Measurements from ENCODE around the gene NFE2L2. TPM values are rescaled to one million over a fixed set of nuclear protein-coding genes. Genes with fewer than 3 reads are reported as not detected.

Gene NFE2L2
- total RNA-seq, 6 donors from 2014 or later = 52.4 to 174 (median 94.4) TPM

DNA sequence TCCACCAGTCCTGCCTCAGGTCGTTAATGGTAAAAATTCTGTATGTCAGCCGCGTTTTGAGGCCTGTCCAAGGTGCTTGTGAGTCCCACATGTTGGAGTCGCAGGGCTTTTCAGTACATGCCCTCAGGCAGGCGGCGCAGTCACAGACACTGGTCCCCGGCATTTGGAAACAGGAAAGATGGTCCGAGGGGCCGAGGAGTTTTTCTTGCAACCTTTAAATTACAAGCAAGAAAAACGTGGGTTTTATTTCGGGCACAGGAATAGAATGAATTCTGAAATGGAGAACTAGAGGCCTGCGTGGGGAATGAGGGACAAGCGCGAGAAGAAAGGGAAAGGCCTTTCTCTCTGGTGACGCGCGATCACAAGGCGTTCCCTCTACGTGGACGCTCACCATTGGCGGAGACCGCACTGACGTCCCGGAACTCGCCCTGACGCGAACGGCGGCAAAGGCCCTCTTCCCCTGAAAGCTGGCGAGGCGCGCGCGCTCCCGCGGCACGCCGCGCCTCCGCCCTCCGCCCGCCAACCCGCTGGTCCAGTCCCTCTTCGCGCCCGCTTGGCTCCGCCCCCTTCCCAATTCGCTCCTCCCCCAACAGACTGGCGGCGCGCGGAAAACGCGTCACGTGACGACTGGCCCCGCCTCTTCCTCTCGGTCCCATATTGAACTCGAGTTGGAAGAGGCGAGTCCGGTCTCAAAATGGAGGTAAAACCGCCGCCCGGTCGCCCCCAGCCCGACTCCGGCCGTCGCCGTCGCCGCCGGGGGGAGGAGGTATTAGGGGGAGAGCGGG is 52.2 kb downstream of the NFE2L2 start, which contains the start of gene HNRNPA3:
Gene HNRNPA3, plus strand, starts transcription at position 689 of the 785 bp plus-strand sequence. Its CDS starts 6 bp downstream, at position 695.
- WGBS, 2 donors = 0% methylated on average over 26 to 61 of the region's 74 CpGs
- ATAC-seq (ENCODE audit: low FRiP score in 2 of 2) (peak; percentile 97 to 100), DNase-seq (peak; percentile 99 to 100)
- Histone ChIP-seq H3K27me3 (no peaks in the 10 kb centered on the region), H3K36me3 (peaks cover 3 to 36% (median 13%) of the 10 kb centered on the region in 4 donors), H3K4me1 (peaks cover 35 to 46% (median 44%) of the 10 kb centered on the region in 4 donors), H3K9me3 (no peaks in the 10 kb centered on the region), H3K4me3 (peak within 1 kb of the TSS; percentile 56 to 74 (median 64)), H3K27ac (peak within 1 kb of the TSS; percentile 98 to 100 (median 100))
- TF ChIP-seq POLR2AphosphoS5 (IDR thresholded peaks at IDR 0.05) (peak; percentile 96 to 97), EP300 (IDR thresholded peaks at IDR 0.05) (peak in 3 of 4 donors; percentile 19 to 91 (median 38)), POLR2A (IDR thresholded peaks at IDR 0.05) (peak; percentile 60 to 97 (median 96))
- TF ChIP-seq, protein P1, sequence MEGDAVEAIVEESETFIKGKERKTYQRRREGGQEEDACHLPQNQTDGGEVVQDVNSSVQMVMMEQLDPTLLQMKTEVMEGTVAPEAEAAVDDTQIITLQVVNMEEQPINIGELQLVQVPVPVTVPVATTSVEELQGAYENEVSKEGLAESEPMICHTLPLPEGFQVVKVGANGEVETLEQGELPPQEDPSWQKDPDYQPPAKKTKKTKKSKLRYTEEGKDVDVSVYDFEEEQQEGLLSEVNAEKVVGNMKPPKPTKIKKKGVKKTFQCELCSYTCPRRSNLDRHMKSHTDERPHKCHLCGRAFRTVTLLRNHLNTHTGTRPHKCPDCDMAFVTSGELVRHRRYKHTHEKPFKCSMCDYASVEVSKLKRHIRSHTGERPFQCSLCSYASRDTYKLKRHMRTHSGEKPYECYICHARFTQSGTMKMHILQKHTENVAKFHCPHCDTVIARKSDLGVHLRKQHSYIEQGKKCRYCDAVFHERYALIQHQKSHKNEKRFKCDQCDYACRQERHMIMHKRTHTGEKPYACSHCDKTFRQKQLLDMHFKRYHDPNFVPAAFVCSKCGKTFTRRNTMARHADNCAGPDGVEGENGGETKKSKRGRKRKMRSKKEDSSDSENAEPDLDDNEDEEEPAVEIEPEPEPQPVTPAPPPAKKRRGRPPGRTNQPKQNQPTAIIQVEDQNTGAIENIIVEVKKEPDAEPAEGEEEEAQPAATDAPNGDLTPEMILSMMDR (IDR thresholded peaks at IDR 0.05) = peak in 4 of 6 experiments; percentile 17 to 33 (median 22)

DNA sequence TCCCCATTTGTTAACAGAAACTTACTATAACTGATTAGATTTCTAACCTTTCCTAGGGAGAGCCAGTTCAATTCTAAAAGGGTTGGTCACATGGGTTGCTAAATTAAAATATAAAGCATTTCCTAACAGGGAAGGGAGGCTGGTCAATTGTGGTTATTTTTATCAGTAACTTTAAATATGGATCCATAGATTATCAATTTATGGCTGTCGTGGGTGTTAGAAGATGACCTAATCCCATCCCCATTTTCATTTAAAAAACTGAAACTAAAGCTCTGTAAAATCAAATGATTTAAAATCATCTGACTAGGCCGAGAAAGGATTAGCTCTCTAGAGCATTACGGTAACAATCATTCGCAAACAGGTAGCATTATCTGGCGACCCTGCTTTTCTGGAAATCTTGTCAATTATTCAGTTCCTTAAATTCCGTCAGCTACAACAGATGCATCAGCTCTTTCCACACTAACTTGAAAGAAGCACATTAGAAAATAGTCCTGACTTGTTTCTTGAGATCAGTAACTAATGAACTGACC is 52.9 kb downstream of the NFE2L2 start:
- 3 to 11% methylated on average over 6 of the region's 6 CpGs for WGBS, 2 donors
- Histone ChIP-seq H3K36me3 (peaks cover 0 to 30% (median 6%) of the 10 kb centered on the region in 4 donors), H3K4me1 (peaks cover 33 to 43% (median 38%) of the 10 kb centered on the region in 4 donors), H3K27ac (peak overlapping the region; percentile 98 to 100 (median 100)), H3K27me3 (no peaks in the 10 kb centered on the region), H3K4me3 (peak overlapping the region; percentile 12 to 74 (median 64)), H3K9me3 (no peaks in the 10 kb centered on the region)
- TF ChIP-seq POLR2AphosphoS5 (IDR thresholded peaks at IDR 0.05) = no peak
- TF ChIP-seq, protein P1 (IDR thresholded peaks at IDR 0.05) = no peak
- TF ChIP-seq EP300 (IDR thresholded peaks at IDR 0.05) = no peak
- TF ChIP-seq POLR2A (IDR thresholded peaks at IDR 0.05) = no peak
- DNase-seq (no peak), ATAC-seq (ENCODE audit: low FRiP score in 2 of 2) (no peak)

DNA sequence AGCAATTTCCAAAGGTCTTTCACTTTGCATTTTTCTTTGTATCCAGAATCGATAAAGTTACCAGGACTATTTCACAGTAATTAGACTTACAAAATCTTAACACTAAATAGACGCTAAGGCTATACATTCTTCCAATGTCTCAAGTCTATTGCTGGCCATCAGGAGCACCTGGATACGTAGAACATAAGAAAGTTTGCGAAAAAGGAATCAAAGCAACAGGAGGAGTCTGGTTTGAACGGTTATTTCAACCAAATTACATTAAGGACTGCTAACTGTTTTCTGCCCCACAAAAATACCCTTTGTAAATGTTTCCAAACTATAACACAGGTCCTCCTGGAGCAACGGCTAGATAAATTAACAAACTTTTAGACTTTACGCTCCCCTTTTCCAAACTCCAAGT is 53.4 kb downstream of the NFE2L2 start:
- no peak for TF ChIP-seq POLR2A (IDR thresholded peaks at IDR 0.05)
- TF ChIP-seq, protein P1 (IDR thresholded peaks at IDR 0.05) = no peak
- 59 to 60% methylated on average over 7 of the region's 7 CpGs for WGBS, 2 donors
- no peaks in the 10 kb centered on the region for H3K9me3 ChIP-seq
- peaks cover 0 to 25% (median 2%) of the 10 kb centered on the region in 4 donors for H3K36me3 ChIP-seq
- H3K27ac ChIP-seq = peak overlapping the region; percentile 98 to 100 (median 100)
- H3K4me3 ChIP-seq = peak overlapping the region in 2 of 4 donors; percentile 72 to 74
- H3K4me1 ChIP-seq = peaks cover 30 to 39% (median 33%) of the 10 kb centered on the region in 4 donors
- DNase-seq (no peak), ATAC-seq (ENCODE audit: low FRiP score in 2 of 2) (no peak)
- H3K27me3 ChIP-seq = no peaks in the 10 kb centered on the region

DNA sequence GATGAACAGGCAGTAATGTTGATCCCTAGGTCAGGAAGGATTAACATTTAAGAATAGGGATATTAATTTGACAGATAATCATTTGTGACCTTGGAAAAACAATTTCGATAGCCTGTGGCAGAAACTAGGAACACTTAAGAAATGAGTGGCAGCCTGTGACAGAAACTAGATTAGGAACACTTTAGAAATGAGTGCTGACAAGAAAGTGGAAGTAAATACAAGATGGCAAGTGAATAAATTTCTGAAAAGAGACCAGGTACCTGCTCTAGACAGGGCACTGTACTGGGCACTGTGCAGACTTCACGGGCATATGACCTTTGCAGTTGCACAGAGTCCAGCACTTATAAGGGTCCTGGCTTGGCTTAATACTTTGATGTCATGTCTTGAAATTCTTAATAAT is 57.4 kb downstream of the NFE2L2 start:
- Histone ChIP-seq H3K36me3 (no peaks in the 10 kb centered on the region), H3K4me3 (no peak overlapping the region), H3K27ac (no peak overlapping the region), H3K9me3 (no peaks in the 10 kb centered on the region), H3K4me1 (peaks cover 9 to 16% (median 10%) of the 10 kb centered on the region in 4 donors), H3K27me3 (no peaks in the 10 kb centered on the region)
- 71 to 76% methylated on average over 2 of the region's 2 CpGs for WGBS, 2 donors
- no peak for ATAC-seq (ENCODE audit: low FRiP score in 2 of 2)
- DNase-seq = no peak
- TF ChIP-seq, protein P1 (IDR thresholded peaks at IDR 0.05) = no peak
- no peak for TF ChIP-seq POLR2A (IDR thresholded peaks at IDR 0.05)
- no peak for TF ChIP-seq EP300 (IDR thresholded peaks at IDR 0.05)
- TF ChIP-seq POLR2AphosphoS5 (IDR thresholded peaks at IDR 0.05) = no peak

All from upper lobe of left lung (tissue), 6 donors.